Measurements from ENCODE around the gene RPS18.

DNA sequence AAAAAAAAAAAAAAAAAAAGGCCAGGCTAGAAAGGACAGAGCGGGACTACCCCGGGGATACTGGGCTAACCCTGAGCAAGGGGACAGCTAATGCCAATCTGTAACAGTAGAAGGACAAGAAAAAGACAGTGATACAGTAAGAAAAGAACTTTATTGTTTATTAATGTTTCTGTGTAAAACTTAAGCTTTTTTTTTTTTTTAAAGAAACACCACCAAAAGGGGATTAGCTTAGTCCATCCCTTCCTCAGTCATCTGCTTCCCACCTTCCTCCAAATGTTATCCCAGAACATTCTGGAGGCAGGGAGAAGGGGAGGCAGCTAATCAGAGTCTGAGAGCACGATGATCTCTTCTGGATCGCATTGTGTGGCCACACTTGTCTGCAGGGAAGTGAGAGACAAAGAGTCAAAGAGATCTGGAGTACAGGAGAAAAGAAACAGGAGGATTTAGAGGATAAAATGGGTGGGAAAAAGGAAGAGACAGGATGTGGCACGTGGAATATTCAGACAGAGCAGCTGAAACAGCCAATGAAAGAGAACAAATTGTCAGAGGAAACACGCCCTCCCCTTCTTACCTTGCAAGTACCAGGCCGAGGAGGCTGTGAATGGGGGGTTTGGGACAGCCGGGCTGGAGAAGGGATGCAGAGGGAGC is 46.7 kb downstream of the RPS18 start:
- TF ChIP-seq, protein P1, sequence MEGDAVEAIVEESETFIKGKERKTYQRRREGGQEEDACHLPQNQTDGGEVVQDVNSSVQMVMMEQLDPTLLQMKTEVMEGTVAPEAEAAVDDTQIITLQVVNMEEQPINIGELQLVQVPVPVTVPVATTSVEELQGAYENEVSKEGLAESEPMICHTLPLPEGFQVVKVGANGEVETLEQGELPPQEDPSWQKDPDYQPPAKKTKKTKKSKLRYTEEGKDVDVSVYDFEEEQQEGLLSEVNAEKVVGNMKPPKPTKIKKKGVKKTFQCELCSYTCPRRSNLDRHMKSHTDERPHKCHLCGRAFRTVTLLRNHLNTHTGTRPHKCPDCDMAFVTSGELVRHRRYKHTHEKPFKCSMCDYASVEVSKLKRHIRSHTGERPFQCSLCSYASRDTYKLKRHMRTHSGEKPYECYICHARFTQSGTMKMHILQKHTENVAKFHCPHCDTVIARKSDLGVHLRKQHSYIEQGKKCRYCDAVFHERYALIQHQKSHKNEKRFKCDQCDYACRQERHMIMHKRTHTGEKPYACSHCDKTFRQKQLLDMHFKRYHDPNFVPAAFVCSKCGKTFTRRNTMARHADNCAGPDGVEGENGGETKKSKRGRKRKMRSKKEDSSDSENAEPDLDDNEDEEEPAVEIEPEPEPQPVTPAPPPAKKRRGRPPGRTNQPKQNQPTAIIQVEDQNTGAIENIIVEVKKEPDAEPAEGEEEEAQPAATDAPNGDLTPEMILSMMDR (conservative IDR thresholded peaks at IDR 0.05), result no peak
- no peak for TF ChIP-seq EZH2 (IDR thresholded peaks at IDR 0.05; ENCODE audit: low read depth)
